CD1c-positive myeloid dendritic cell (primary cell): ENCODE measurements around the gene DNASE2.
"Not testable (repeated sequence)": the region's sequence is repeated elsewhere in the genome, so short reads cannot be mapped to it uniquely, and the experiment has no call there.

Experiments
- DNase-seq: peaks from one replicate; pipeline ENCODE4 v3.0.0-alpha.2; 2016; ENCODE audit errors: extremely low spot score

DNASE2 gene

DNA sequence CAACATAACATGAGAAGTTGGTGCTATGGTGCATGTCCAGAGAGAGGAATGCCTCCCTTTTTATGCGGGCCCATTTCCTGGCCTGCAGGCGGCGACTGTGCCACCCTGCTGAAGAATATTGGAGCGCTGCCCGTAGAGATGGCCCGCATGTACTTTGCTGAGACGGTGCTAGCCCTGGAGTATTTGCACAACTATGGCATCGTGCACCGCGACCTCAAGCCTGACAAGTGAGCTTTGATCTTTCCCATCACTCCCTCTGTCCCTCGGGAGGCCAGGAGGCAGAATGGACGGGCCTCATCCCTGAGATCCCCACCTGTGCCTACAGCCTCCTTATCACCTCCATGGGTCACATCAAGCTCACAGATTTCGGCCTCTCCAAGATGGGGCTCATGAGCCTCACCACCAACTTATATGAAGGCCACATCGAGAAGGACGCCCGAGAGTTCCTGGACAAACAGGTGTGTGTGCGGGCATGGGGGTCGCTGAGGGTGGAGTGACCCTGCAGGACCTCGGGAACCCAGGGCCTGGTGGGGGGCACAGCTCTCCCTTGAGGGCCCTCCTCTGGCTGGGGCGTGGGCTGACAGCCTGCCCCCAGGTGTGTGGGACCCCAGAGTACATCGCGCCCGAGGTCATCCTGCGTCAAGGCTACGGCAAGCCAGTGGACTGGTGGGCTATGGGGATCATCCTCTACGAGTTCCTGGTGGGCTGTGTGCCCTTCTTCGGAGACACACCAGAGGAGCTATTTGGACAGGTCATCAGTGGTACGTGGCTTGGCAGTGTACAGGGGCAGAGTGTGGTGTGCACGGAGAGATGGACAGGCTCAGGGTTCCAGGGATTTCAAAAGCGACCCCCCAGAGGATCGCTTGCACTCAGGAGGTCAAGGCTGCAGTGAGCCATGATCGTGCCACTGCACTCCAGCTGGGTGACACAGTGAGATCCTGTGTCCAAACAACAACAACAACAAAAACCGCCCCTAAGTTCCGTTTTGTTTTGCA lies 16.2 kb downstream of the DNASE2 start:
- no peak for DNase-seq

DNA sequence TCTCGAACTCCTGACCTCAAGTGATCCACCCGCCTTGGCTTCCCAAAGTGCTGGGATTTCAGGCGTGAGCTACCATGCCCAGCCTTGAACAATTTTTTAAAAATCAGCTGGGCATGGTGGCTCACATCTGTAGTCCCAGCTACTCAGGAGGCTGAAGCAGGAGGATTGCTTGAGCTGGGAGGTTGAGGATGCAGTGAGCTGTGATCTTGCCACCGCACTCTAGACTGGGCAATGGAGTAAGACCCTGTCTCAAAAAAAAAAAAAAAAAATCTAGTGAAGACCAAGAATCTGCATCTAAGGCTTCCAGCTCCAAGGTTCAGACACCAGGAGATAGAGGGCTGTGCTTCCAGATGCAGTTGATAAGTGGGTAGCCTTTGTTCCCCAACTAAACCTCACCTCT lies 17.1 kb downstream of the DNASE2 start:
- no peak for DNase-seq

DNA sequence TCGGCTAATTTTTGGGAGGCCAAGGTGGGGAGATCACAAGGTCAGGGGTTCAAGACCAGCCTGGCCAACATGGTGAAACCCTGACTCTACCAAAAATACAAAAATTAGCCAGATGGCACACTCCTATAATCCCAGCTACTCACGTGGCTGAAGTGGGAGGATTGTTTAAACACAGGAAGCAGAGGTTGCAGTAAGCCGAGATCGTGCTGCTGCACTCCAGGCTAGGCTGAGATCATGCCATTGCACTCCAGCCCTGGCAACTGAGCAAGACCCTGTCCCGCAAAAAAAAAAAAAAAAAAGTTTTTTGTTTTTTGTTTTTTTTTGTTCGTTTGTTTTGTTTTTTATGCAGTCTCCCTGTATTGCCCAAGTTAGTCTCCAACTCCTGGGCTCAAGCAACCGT lies 21.7 kb downstream of the DNASE2 start:
- no peak for DNase-seq

DNA sequence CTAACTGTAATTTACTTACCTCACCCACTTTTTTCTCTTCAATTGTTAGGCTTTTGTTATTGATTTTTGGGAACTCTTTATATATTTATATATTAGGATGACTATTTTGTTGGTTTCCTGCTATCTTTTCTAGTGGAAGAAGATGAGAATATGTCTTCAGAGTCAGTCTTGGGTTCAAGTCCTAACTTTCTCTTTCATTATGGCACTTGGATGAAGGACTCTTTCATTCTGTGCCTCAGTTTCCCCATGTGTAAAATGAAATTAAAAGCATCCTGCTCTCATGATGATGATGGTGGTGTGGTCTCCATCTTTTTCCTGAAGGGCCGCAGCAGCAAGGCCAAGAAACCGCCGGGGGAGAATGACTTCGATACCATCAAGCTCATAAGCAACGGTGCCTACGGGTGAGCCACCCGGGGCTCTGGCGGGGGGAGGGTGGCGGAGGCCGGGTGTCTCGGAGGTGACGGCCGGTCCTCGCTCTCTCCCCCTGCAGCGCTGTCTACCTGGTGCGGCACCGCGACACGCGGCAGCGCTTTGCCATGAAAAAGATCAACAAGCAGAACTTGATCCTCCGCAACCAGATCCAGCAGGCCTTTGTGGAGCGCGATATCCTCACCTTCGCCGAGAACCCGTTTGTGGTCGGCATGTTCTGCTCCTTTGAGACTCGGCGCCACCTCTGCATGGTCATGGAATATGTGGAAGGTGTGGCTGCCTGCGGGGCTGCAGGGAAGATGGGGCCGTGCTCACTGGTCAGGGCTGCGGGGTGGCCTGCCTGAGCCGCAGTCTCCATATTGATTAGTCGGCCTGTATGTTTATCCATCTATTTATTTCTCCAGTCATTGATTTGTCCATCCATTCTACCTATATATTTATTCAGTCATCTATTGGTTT lies 23.0 kb downstream of the DNASE2 start:
- no peak for DNase-seq

DNA sequence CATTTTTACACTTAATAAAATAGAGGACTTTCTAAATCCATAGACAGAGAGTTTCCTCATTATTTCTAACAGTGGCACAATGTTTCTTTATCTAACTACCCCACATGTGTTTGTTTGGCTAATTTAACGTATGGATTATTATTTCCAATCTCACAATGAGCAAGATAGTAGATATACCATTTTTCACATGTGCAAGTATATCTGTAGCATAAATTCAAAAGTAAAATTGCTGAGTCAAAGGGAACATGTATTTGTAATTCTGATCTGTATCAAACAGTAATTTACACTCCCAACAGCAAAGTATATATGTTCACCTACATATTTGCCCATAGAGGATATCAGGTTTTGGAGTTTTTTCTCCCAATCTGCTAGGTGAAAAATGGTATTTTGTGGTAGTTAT lies 24.6 kb downstream of the DNASE2 start:
- no peak for DNase-seq

DNA sequence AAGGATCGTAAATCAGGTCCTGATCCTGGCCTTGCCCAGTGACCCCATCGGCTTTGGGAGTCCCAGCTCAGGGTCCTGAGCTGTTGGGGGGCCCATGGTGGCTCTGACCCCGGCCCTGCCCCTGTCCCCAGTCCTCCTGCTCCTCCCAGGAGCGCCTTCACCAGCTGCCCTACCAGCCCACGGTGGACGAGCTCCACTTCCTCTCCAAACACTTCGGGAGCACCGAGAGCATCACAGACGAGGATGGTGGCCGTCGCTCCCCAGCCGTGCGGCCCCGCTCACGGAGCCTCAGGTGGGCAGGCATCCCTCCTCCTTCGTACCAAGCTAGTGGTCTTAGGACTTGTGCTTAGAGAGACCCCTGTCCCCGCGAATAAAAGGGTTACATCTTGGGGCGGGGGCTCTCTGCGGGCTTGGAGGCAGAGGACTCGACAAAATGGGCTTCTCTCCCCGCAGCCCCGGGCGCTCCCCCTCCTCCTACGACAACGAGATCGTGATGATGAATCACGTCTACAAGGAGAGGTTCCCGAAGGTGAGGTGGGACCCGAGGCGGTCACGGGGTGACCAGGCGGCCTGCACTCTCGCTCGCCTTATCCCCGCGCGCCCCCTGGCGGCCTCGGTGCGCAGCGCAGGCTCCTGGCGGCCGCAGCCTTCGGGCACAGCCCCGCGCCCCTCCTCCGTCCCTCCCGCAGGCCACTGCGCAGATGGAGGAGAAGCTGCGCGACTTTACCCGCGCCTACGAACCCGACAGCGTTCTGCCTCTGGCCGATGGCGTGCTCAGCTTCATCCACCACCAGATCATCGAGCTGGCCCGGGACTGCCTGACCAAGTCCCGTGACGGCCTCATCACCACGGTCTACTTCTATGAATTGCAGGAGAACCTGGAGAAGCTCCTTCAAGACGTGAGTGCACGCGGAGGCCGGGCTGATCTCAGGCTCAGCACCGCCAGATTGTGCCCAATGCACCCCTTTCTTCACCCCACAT lies 33.8 kb downstream of the DNASE2 start:
- DNase-seq: peak; percentile 93

DNA sequence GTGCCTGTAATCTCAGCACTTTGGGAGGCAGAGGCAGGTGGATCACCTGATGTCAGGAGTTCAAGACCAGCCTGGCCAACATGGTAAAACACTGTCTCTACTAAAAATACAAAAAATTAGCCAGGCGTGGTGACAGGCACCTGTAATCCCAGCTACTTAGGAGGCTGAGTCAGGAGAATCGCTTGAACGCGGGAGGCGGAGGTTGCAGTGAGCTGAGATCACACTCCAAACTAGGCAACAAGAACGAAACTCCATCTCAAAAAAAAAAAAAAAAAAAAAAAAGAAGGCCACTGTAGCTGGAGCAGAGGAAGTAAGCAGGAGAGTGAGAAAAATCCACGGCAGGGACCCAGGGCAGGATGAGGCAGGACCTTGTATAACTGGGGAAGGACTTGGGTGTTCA lies 34.6 kb downstream of the DNASE2 start:
- DNase-seq: not testable (repeated sequence)

DNA sequence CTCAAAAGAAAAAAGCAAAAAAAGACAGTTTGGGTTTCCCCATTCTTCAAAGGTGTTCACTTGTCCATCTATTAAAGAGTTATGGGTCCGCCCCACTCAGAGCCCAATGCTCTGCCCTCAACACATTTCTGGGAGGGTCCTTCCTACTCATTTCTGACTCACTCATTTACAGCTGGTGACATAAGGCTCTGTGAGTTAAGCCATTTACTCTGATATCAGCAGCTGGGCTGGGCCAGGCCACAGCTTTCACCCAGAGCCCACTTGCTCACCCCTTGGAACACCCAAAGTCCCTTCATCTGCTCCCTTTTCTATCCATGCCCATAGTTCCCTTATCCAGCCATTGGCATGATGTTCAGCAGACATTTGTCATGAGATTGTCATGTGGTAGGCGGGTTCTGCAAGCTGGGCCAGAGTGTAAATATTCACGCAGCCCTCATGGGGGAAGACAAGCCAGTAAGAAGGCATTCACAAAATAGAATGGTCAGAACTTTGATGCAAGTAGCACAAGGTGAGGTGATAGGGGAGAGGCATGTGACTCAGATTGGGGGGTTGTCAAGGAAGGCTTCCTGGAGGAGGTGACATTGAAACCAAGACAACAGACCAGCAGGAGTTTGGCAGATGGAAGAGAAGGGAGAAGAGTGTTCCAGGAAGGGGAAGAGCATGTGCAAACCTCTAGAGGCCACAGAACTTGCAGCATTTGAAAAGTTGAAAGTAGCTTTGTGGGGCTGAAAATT lies 37.1 kb downstream of the DNASE2 start:
- no peak for DNase-seq

DNA sequence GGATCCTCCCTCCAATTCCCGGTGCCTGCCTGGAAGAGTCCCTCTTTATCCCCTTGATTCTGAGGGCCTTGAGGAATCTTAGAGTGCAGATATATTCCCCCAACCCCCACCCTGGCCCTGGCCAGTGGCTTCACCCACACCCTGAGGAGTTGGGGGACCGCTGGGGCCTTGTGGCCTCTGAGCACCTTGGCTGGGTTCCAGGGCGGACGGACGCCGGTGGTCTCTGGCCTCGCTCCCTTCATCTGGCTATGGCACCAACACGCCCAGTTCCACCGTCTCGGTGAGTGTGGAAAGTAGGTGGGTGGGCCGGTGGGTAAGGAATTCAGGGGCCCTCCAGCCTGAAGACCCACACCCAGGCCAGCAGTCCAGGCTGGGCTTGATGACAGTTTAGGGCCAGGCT lies 37.9 kb downstream of the DNASE2 start:
- DNase-seq: no peak

DNA sequence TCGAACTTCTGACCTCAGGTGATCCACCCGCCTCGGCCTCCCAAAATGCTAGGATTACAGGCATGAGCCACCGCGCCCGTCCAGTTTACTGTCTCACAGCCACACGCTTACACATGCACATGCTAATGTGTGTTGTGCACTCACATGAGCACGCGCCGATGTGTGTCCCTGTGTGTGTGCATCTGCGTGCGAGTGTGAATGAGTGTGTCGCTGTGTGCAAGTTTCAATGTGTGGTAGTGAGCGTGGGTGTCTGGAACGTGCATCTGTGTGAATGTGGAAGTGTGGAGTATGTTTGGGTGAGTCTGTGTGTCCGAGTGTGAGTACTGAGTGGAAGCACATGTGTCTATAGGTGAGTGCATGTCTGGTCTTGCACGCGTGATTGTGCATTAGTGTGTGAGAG lies 38.7 kb downstream of the DNASE2 start:
- no peak for DNase-seq

DNA sequence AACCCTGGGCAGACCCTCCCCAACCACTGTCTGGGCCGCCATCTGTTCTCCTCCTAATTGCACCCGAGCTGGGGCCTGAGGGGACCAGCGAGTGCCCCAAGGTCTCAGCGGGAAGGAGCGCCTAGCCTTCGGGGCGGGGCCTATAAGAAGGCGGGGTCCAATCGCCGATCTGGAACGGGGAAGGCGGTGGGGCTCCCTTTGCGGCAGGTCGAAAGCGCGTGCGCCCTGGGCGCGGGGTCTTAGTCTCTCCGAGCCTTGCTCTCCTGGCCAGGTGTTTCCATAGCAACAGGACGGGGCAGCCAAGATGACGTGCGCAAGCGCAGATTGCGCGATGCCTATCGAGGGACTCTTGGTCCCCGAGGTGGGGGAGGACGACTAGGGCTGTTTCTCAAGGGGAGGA lies 40.2 kb downstream of the DNASE2 start:
- DNase-seq: no peak

DNA sequence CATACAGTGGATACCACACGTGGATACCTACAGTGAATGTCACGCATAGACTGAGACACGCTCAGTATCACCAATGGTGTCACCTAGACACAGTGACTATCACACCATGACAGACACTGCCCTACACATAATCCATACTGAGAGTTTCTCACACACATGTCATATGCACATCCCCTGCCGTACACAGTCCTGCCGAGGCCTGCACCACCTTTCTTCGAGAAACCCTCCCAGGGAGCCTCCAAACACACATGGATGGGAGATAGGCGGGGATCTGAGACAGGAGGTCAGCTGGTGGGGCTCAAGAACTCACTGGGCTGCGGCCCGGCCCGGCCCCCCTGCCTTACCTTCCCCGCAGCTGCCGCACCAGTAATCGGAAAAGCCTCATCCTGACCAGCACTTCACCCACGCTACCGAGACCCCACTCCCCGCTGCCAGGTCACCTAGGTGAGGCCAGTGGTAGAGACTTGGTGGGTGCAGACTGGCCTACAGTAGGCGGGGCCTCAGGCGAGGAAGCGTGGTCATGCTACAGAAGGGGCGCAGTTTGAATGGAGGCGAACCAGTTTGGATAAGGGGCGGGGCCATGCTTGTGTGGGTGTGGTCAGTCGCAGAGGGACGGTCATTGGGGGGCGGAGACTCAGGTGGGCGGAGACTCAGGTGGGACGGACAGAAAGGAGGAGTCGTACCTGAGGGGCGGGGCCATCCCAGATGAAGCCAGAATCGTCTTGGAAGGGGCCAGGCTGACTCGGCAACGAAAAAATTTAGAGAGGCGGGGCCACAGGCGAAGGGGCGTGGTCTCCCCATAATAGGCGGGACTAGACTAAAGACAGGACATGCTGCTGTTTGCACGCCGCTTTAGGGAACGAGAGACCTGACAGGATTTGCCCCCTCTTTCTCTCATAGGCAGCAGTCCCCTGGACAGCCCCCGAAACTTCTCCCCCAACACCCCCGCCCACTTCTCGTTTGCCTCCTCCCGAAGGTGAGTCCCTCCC lies 40.9 kb downstream of the DNASE2 start:
- peak; percentile 47 for DNase-seq

DNA sequence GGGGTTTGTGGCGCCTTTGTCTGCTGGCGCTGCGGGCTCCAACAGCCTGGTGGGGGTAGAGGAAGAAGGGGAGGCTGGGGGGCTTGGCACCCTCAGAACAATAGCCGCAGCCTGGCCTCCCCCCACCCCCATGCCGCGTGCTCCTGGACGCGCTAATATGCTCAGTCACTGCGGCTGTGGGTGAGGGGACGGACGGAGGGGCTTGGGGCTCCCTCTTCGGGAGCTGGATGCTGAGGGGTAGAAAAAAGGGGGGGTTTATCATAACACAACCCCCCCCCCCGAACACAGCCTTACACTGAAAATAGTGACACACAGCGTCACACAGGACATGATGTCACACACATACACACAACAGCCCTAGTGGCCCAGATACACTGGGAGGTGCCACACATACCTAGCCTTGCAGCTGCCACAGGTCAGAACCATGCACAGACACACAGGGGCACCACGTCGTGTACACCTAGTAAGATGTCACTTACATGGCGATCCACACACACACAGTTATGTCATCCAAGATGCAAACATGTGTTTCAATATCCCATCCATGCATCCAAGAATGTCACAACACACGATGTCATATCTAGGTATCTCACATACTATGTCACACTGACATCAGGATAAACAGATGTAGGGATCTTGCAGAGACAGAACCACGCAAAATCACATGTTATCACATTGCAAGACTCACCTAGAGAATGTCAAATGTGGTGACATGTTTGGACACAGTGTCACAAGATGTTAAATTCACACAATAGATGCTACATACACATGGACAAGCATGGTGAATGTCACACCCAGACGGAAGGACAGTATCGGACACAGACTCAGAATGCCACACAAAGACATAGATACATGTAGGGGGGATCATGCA lies 42.1 kb downstream of the DNASE2 start:
- DNase-seq: no peak

DNA sequence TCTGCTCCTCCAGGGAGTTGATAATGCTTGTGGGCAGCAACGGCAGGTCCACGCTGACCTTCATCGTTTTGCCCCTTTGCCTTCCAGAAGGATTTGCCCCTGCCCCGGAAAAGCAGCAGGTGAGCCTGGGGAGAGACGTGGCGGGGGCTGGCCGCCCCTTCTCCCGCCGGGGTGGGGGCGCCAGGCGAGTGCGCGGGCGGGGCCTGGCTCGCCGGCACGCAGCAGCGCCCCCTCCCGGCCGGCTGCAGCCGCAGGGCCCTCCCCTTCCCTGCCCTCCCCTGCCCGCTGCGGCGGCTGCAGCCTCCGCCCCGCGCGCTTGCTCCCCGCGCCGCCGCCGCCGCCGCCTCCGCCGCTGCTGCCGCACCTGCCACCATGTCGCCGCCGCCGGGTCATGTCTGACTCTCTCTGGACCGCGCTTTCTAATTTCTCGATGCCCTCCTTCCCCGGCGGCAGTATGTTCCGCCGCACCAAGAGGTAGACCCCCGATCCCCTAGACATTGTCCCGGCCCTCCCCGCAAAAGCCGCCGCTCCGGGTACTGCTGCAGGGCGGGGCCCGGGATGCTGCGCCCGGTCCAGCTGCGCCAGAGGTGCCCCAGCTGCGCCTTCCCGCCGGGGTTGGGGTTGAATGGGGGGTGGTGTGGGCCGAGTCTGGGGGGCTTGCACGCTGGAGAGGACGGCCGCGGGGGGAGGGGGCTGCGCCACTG lies 42.9 kb downstream of the DNASE2 start, which contains the start of gene MAST1:
TSS of gene MAST1 (plus strand) at position 334 of the 704 bp plus-strand sequence. CDS start at position 392, 58 bp downstream.
- DNase-seq: peak; percentile 66

DNA sequence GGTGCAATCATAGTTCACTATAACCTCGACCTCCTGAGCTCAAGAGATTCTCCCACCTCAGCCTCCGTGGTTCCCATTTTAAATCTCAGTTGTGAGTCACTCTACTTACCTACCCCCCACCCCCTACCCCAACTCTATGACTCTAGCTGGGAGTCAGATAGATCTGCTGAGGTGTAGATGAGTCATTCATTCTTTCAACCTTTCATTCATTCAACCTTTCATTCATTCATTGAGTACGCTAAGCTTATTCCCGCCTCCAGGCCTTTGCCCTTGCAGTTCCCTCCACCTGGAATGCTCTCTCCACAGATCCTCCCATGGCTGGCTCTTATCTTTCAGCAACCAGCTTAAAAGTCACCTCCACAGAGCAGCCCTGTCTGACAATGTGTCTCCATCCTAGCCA lies 44.0 kb downstream of the DNASE2 start:
- no peak for DNase-seq

DNA sequence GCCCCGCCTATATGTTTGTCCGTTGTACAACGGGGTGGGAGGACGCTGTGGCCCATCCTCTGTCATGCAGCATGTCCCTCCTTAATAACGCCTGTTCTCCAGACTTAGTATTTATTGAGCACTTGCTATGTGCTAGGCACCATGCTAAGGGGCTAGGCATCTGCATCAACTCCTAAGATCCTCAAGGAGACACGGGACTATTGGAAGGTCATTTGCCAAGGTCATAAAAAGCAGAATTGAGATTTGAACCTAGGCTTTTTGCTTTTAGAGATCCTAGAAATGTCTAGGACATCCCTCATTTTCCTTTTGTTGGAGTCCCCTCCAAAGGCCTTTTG lies 44.8 kb downstream of the DNASE2 start:
- DNase-seq: no peak

DNA sequence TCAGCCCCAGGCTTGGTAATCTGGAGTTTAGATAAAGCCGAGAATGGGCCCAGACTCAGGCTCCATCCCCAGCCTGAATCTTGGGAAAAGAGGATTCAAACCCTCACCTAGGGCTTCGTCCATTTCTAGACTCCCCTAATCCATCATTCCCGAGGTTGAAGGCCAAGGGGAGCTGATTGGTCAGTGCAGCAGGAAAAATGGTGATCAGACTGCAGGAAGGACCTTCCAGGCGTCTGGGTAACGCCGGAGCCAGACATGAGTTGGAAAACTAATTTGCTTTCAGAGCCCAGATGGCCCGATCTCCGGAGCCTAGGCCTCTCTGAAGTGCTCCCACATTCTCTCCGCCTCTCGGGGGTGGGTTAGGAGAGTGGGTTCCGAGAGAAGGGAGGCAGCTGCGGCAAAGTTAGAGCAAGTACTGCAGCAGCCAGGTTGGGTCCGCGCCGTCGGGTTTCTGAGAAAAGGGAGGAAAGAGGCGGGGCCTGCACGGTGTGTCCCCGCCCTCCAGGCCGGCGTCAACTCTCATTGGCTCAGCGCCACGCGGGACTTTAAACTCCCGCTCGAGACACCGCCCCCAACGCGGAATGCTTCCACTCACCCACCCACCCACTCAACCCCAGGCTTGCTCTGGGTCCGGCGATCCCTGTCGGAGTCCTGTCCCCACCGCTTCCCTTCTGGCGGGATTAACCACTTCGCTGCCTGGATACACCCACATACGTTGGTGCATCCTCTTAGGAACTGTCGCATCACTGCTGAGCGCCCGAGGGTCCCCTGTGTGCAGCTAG lies 46.1 kb downstream of the DNASE2 start:
- DNase-seq: peak; percentile 37
